Measurements from ENCODE around the gene FAM184A. TPM values are rescaled to one million over a fixed set of nuclear protein-coding genes. Genes with fewer than 3 reads are reported as not detected.

FAM184A gene
- total and polyA plus RNA-seq, 2 of the 8 experiments (the other 6 are each of a cell fraction or from before 2014, with no cell fraction given) = 6.3 to 11.3 TPM

DNA sequence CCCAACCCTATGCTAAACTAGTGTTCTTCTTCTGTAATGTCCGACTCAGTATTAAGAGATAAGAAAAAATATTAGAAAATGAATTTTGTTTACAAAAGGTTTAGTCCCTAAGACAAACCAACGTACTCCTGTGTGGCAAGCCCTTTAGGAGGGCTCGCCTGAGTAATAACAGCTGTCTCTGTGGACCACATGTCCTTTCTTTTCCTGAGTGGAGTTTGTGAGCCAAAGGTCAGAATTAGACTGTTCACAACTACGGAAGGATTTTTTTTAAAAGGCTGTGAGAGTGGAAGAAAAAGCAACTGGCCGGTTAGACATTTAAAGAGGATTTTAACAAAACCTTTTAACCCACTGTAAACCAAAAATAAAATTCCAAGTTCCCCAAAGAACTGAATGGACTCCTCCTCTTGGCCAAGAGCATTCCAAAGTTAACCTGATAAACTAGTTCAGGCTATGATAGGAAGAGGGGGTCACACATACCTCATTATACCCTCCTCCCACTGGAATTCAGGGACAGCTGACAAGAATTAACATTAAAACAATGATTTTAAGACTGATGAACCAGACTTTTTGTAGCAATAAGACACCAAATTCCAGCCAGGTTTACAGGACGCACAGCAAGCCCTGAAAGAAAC is 43.5 kb downstream of the FAM184A start (continued):
- no peak for TF ChIP-seq NRF1 (IDR thresholded peaks at IDR 0.05; ENCODE audit: low read depth, low read length)
- peak; percentile 27 for TF ChIP-seq JUND (IDR thresholded peaks at IDR 0.05; ENCODE audit: low read length)
- TF ChIP-seq TEAD4 (IDR thresholded peaks at IDR 0.05; ENCODE audit: low read depth, low read length) = peak; percentile 85
- no peak for TF ChIP-seq CBX8 (IDR thresholded peaks at IDR 0.05; ENCODE audit: borderline replicate concordance, low read depth, low read length)
- TF ChIP-seq JUN (IDR thresholded peaks at IDR 0.05; ENCODE audit: low read depth, low read length) = no peak
- peak in 1 of 2 experiments; percentile 62; a peak in 1 of 3 replicates for TF ChIP-seq EP300 (IDR thresholded peaks at IDR 0.05; ENCODE audit: borderline replicate concordance in 1 of 2, low read depth in 2 of 2, low read length in 2 of 2)
- TF ChIP-seq, protein P1, sequence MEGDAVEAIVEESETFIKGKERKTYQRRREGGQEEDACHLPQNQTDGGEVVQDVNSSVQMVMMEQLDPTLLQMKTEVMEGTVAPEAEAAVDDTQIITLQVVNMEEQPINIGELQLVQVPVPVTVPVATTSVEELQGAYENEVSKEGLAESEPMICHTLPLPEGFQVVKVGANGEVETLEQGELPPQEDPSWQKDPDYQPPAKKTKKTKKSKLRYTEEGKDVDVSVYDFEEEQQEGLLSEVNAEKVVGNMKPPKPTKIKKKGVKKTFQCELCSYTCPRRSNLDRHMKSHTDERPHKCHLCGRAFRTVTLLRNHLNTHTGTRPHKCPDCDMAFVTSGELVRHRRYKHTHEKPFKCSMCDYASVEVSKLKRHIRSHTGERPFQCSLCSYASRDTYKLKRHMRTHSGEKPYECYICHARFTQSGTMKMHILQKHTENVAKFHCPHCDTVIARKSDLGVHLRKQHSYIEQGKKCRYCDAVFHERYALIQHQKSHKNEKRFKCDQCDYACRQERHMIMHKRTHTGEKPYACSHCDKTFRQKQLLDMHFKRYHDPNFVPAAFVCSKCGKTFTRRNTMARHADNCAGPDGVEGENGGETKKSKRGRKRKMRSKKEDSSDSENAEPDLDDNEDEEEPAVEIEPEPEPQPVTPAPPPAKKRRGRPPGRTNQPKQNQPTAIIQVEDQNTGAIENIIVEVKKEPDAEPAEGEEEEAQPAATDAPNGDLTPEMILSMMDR (IDR thresholded peaks at IDR 0.05; ENCODE audit: control extremely low read depth in 1 of 3, insufficient read depth in 1 of 3, low read depth in 1 of 3, low read length in 3 of 3) = no peak
- no peak for TF ChIP-seq ASH2L (IDR thresholded peaks at IDR 0.05; ENCODE audit: low read length)
- no peak for TF ChIP-seq KDM5A (IDR thresholded peaks at IDR 0.05; ENCODE audit: low read length)
- TF ChIP-seq SP1 (IDR thresholded peaks at IDR 0.05; ENCODE audit: low read depth, low read length) = no peak; the same call in 1 of the 2 replicates
